Measurements from ENCODE around the gene PPP1R1A. TPM values are rescaled to one million over a fixed set of nuclear protein-coding genes. Genes with fewer than 3 reads are reported as not detected.

The PPP1R1A gene
- total RNA-seq, 2 experiments from 2014 or later = not detected

DNA sequence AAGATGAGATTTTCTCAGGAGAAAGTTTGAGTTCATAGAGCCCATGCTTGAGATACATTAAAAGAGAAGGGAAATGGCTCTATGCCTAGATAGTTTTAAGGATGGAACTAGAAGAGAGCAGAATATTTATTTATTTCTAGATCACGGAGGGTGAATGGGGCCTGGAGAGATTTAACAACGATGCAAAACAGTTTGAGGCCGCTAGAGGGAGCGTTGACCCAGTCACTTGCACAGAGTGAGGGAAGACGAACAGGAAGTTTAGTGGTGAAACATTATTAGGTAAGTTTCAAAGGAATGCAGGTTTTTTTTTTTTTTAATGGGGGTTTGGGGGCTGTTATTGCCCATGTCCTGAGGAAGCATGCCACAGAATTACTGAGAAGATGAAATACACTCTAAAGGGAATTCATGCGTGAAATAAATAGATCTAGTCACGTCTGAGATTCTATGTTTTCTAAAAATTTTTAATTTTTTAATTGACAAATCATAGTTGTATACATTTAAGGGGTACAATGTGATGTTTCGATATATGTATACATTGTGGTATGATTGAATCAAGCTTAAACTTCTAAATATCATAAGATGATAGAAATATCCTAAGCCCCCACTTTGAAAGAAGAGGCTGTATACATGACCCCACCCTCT lies 14.8 kb upstream of the PPP1R1A start:
- H2AFZ ChIP-seq (ENCODE audit: low read length) = no peak overlapping the region
- H3K36me3 ChIP-seq (ENCODE audit: insufficient read depth, low read length) = no peaks in the 10 kb centered on the region
- DNase-seq (ENCODE audit: low spot score) = peak; percentile 80
- BruUV-seq (replicated peaks) = no TSS peak
- TF ChIP-seq, protein P1, sequence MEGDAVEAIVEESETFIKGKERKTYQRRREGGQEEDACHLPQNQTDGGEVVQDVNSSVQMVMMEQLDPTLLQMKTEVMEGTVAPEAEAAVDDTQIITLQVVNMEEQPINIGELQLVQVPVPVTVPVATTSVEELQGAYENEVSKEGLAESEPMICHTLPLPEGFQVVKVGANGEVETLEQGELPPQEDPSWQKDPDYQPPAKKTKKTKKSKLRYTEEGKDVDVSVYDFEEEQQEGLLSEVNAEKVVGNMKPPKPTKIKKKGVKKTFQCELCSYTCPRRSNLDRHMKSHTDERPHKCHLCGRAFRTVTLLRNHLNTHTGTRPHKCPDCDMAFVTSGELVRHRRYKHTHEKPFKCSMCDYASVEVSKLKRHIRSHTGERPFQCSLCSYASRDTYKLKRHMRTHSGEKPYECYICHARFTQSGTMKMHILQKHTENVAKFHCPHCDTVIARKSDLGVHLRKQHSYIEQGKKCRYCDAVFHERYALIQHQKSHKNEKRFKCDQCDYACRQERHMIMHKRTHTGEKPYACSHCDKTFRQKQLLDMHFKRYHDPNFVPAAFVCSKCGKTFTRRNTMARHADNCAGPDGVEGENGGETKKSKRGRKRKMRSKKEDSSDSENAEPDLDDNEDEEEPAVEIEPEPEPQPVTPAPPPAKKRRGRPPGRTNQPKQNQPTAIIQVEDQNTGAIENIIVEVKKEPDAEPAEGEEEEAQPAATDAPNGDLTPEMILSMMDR (conservative IDR thresholded peaks at IDR 0.05; ENCODE audit: low read length) = peak; percentile 95
- TF ChIP-seq EZH2phosphoT487 (IDR thresholded peaks at IDR 0.05; ENCODE audit: borderline replicate concordance, low read depth, low read length) = no peak
- H4K20me1 ChIP-seq (ENCODE audit: insufficient read depth, low read length) = no peaks in the 10 kb centered on the region
- H3K27ac ChIP-seq (ENCODE audit: low read depth, low read length, poor library complexity, severe bottlenecking) = no peak overlapping the region
- H3K4me1 ChIP-seq (ENCODE audit: insufficient read depth, low read length, poor library complexity, severe bottlenecking) = no peaks in the 10 kb centered on the region
- intact Hi-C loops (cut with micrococcal nuclease; ENCODE audit: unreplicated experiment) = no loop called here
- ChIA-PET CTCF (ENCODE audit: unreplicated experiment) (no interaction called here), POLR2A (interaction anchor here (0.5 kb wide), 1 partner anchor 41 kb away, joined by 5 read pairs; no protein-coding TSS in a partner anchor)
- H3K4me3 ChIP-seq (ENCODE audit: low read depth, low read length, poor library complexity, severe bottlenecking) = no peak overlapping the region
- no peaks in the 10 kb centered on the region for H3K9me2 ChIP-seq (ENCODE audit: insufficient read depth, low read length)
- H3K79me2 ChIP-seq (ENCODE audit: insufficient read depth, low read depth, low read length) = no peaks in the 10 kb centered on the region
- no peak overlapping the region for H3K4me2 ChIP-seq (ENCODE audit: low read length)
- H3K9me3 ChIP-seq (ENCODE audit: low read length) = no peaks in the 10 kb centered on the region

DNA sequence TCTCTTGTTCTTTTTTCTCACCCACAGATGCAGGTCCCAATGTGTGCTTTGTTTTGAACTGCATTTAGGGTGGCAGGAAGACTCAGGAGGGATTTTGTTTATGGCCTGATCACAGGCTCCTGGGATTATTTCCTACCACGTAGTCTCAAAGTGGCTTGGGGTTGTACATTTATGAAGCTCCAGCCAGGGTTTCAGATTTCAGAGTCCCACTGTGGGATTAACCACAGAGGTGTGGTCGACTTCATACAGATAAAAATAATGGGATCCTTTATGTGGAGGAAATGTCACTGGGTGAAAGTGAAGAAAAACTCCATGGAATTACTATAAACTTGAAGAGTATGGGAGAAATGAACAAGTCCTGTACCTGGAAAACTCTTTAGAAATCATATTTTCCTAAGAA lies 14.2 kb upstream of the PPP1R1A start:
- H3K9me3 ChIP-seq (ENCODE audit: low read length) = no peaks in the 10 kb centered on the region
- no TSS peak for BruUV-seq (replicated peaks)
- intact Hi-C loops (cut with micrococcal nuclease; ENCODE audit: unreplicated experiment) = no loop called here
- no peaks in the 10 kb centered on the region for H3K4me1 ChIP-seq (ENCODE audit: insufficient read depth, low read length, poor library complexity, severe bottlenecking)
- H3K9me2 ChIP-seq (ENCODE audit: insufficient read depth, low read length) = no peaks in the 10 kb centered on the region
- no peaks in the 10 kb centered on the region for H4K20me1 ChIP-seq (ENCODE audit: insufficient read depth, low read length)
- H3K27ac ChIP-seq (ENCODE audit: low read depth, low read length, poor library complexity, severe bottlenecking) = no peak overlapping the region
- H2AFZ ChIP-seq (ENCODE audit: low read length) = no peak overlapping the region; the same call in 1 of the 2 replicates
- H3K36me3 ChIP-seq (ENCODE audit: insufficient read depth, low read length) = no peaks in the 10 kb centered on the region
- no peak for DNase-seq (ENCODE audit: low spot score)
- ChIA-PET CTCF (ENCODE audit: unreplicated experiment) (no interaction called here), POLR2A (no interaction called here)
- TF ChIP-seq, protein P1 (conservative IDR thresholded peaks at IDR 0.05; ENCODE audit: low read length) = no peak
- TF ChIP-seq EZH2phosphoT487 (IDR thresholded peaks at IDR 0.05; ENCODE audit: borderline replicate concordance, low read depth, low read length) = no peak
- H3K4me3 ChIP-seq (ENCODE audit: low read depth, low read length, poor library complexity, severe bottlenecking) = no peak overlapping the region
- H3K4me2 ChIP-seq (ENCODE audit: low read length) = no peak overlapping the region
- no peaks in the 10 kb centered on the region for H3K79me2 ChIP-seq (ENCODE audit: insufficient read depth, low read depth, low read length)

DNA sequence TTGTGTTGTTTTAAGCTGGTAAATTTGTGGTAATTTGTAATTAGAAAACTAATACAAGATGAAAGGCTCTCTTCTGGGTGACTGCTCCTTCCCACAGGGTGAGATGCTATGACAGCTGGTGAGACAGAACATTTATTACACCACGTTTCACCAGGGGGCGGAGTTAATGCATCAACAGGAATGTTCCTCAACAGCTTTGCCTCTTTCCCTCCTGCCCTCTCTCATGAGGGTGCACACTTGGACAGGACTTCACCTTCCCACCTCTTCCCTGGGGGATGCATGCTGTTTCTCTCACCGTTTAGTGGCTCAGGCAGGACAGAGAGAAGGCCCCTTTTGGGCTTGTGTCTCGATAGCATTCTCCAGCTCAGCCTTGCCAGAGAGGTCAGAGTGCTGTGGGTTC lies 13.4 kb upstream of the PPP1R1A start:
- CTCF ChIA-PET (ENCODE audit: unreplicated experiment) = no interaction called here
- H3K4me1 ChIP-seq (ENCODE audit: insufficient read depth, low read length, poor library complexity, severe bottlenecking) = no peaks in the 10 kb centered on the region
- H3K79me2 ChIP-seq (ENCODE audit: insufficient read depth, low read depth, low read length) = no peaks in the 10 kb centered on the region
- H3K9me3 ChIP-seq (ENCODE audit: low read length) = no peaks in the 10 kb centered on the region
- BruUV-seq (replicated peaks) = no TSS peak
- intact Hi-C loops (cut with micrococcal nuclease; ENCODE audit: unreplicated experiment) = no loop called here
- no peak overlapping the region for H3K4me3 ChIP-seq (ENCODE audit: low read depth, low read length, poor library complexity, severe bottlenecking)
- no peak overlapping the region for H3K27ac ChIP-seq (ENCODE audit: low read depth, low read length, poor library complexity, severe bottlenecking)
- no peaks in the 10 kb centered on the region for H3K9me2 ChIP-seq (ENCODE audit: insufficient read depth, low read length)
- H2AFZ ChIP-seq (ENCODE audit: low read length) = no peak overlapping the region; the same call in 1 of the 2 replicates
- no peaks in the 10 kb centered on the region for H4K20me1 ChIP-seq (ENCODE audit: insufficient read depth, low read length)
- H3K36me3 ChIP-seq (ENCODE audit: insufficient read depth, low read length) = no peaks in the 10 kb centered on the region
- TF ChIP-seq, protein P1 (conservative IDR thresholded peaks at IDR 0.05; ENCODE audit: low read length) = 0 out of 2 replicates have a peak, but pooled peaks have one; percentile 13
- no peak for TF ChIP-seq EZH2phosphoT487 (IDR thresholded peaks at IDR 0.05; ENCODE audit: borderline replicate concordance, low read depth, low read length)
- POLR2A ChIA-PET = interaction anchor here (0.6 to 1.5 kb wide), 2 partner anchors 19 to 490 kb away, joined by 3 to 4 read pairs; no protein-coding TSS in a partner anchor
- no peak overlapping the region for H3K4me2 ChIP-seq (ENCODE audit: low read length)
- no peak for DNase-seq (ENCODE audit: low spot score)

Measured in OCI-LY7 (cell line).